Hematopoietic multipotent progenitor cell treated with erythropoietin and hydrocortisone succinate and interleukin-3 and kit ligand, for 15 days (in vitro differentiated cells): ENCODE measurements around the gene MRPL1.
"Not testable (repeated sequence)": the region's sequence is repeated elsewhere in the genome, so short reads cannot be mapped to it uniquely, and the experiment has no call there.

Experiments used
- DNase-seq: peaks from one replicate; pipeline ENCODE4 v3.0.0-alpha.2; 2015; ENCODE audit warnings: low spot score

Gene MRPL1

GRCh38 chr4:77982900-77983540 lies 120.4 kb downstream of the MRPL1 start:
- DNase-seq: not testable (repeated sequence)

- DNase-seq: not testable (repeated sequence)
These were observed 121.1 kb downstream of the MRPL1 start for GRCh38 chr4:77983612-77984311.

- DNase-seq: no peak
These were observed 127.3 kb downstream of the MRPL1 start for GRCh38 chr4:77989968-77990367.

GRCh38 chr4:77990456-77990855 lies 127.8 kb downstream of the MRPL1 start:
- no peak for DNase-seq

- DNase-seq: no peak
These were observed 128.3 kb downstream of the MRPL1 start for GRCh38 chr4:77990904-77991358.

- no peak for DNase-seq
These were observed 130.0 kb downstream of the MRPL1 start for GRCh38 chr4:77992581-77992980.

GRCh38 chr4:77994194-77994721 lies 131.6 kb downstream of the MRPL1 start:
- no peak for DNase-seq

GRCh38 chr4:77996076-77996475 lies 133.4 kb downstream of the MRPL1 start:
- DNase-seq: no peak

GRCh38 chr4:78001531-78001930 lies 138.9 kb downstream of the MRPL1 start:
- no peak for DNase-seq

GRCh38 chr4:78002260-78002659 lies 139.6 kb downstream of the MRPL1 start:
- no peak for DNase-seq
